ENCODE data around the gene TBC1D22A. TPM values are rescaled to one million over a fixed set of nuclear protein-coding genes. Genes with fewer than 3 reads are reported as not detected.
A peak's percentile ranks its signal among the peaks of the same experiment; 100 is the strongest.

Gene TBC1D22A
- total and polyA plus RNA-seq, 10 of the 15 experiments (the other 5 are each of a cell fraction or from before 2014, with no cell fraction given) = 0.63 to 44.7 (median 27.4) TPM

GRCh38 chr22:46968848-46969247, 206.4 kb downstream of the TBC1D22A start:
- Histone ChIP-seq H3K4me2 (ENCODE audit: control insufficient read depth, insufficient read depth) (no peak overlapping the region), H3K4me1 (ENCODE audit: control insufficient read depth, insufficient read depth, low read length) (peaks cover 16% of the 10 kb centered on the region), H4K20me1 (ENCODE audit: control insufficient read depth, insufficient read depth) (peaks cover 8% of the 10 kb centered on the region; the same call in 1 of the 2 replicates), H2AFZ (ENCODE audit: control insufficient read depth, low read depth, low read length) (no peak overlapping the region), H3K27ac (ENCODE audit: control insufficient read depth, insufficient read depth) (no peak overlapping the region), H3K36me3 (ENCODE audit: control insufficient read depth in 2 of 2, insufficient read depth in 2 of 2, low read length in 1 of 2) (peaks cover 0 to 7% of the 10 kb centered on the region in 2 experiments; a peak in 3 of 4 replicates), H3K4me3 (0 out of 2 replicates have a peak overlapping the region, but pooled peaks have one; percentile 12), H3K9ac (ENCODE audit: control insufficient read depth, insufficient read depth, low read length) (no peak overlapping the region), H3K9me3 (replicated peaks; ENCODE audit: control insufficient read depth, insufficient read depth, low read length) (no peaks in the 10 kb centered on the region), H3K79me2 (ENCODE audit: control insufficient read depth, insufficient read depth, low read length) (no peaks in the 10 kb centered on the region), H3K27me3 (replicated peaks in 1 of 2; ENCODE audit: control insufficient read depth in 2 of 2, insufficient read depth in 2 of 2, low read length in 1 of 2) (no peaks in the 10 kb centered on the region)
- no peak for DNase-seq (ENCODE audit: low read depth, low spot score)
- in situ Hi-C loops (cut with MboI) = no loop called here
- TF ChIP-seq ZBTB11 (CRISPR knock-in tag; IDR thresholded peaks at IDR 0.05) (no peak), RELA (IDR thresholded peaks at IDR 0.05; ENCODE audit: borderline replicate concordance, partially characterized antibody) (no peak), TCF7 (IDR thresholded peaks at IDR 0.05; ENCODE audit: borderline replicate concordance) (no peak), MTA3 (IDR thresholded peaks at IDR 0.05; ENCODE audit: borderline replicate concordance, low read length) (no peak), RCOR1 (conservative IDR thresholded peaks at IDR 0.05; ENCODE audit: low read depth, low read length) (no peak), TAF1 (IDR thresholded peaks at IDR 0.05; ENCODE audit: borderline replicate concordance, low read depth, low read length) (no peak), ZNF274 (IDR thresholded peaks at IDR 0.05; ENCODE audit: insufficient read depth, insufficient read length) (no peak), BMI1 (IDR thresholded peaks at IDR 0.05; ENCODE audit: borderline replicate concordance) (no peak)
- ChIA-PET SMC1A (ENCODE audit: uncharacterized antibody, unreplicated experiment) (no interaction called here), CTCF (interaction anchor here (2.1 kb wide), 1 partner anchor 210 kb away, joined by 4 read pairs; no protein-coding TSS in a partner anchor), POLR2A (no interaction called here), RAD21 (ENCODE audit: unreplicated experiment) (interaction anchor here (1.7 kb wide), 1 partner anchor 21 kb away, joined by 3 read pairs; no protein-coding TSS in a partner anchor)
- no peak for ATAC-seq
- intact Hi-C loops (cut with micrococcal nuclease; ENCODE audit: unreplicated experiment) = loop anchor here (5.0 kb wide), 1 partner anchor 33 kb away; no protein-coding TSS in a partner anchor
- 86% methylated on average over 6 of the region's 6 CpGs for WGBS (ENCODE audit: insufficient coverage, insufficient replicate concordance, low lambda C conversion rate, missing lambda C conversion rate)
- FAIRE-seq = no peak
- no TSS peak for BruUV-seq (replicated peaks)

Measured in GM12878 (cell line).